Naive thymus-derived CD4-positive, alpha-beta T cell (primary cell): ENCODE results near the gene WDR77. TPM values are rescaled to one million over a fixed set of nuclear protein-coding genes. Genes with fewer than 3 reads are reported as not detected.

Source experiments
- ATAC-seq: fragments of 150-1000 bp; cut with Tn5 transposase; 2 replicates; pipeline ENCODE4 v1.10.0; 2021; ENCODE audit warnings: mild to moderate bottlenecking, moderate library complexity
- CTCF ChIA-PET: fragments of 350-600 bp; sonication (Branson Sonifier 250); formaldehyde crosslinking; loops from one replicate; lab custom pipeline; 2021; ENCODE audit warnings: antibody characterized with exemption; lab: Charles Lee
- POLR2A ChIA-PET: fragments of 350-600 bp; sonication (Branson Sonifier 250); formaldehyde crosslinking; loops from one replicate; lab custom pipeline; 2021; ENCODE audit warnings: antibody characterized with exemption, inconsistent platforms; lab: Charles Lee
- DNase-seq, 9 donors: peaks; one replicate each; pipeline versions ENCODE4 v3.0.0 to v3.0.0-alpha.2; 2020 to 2022; ENCODE audit warnings: mixed read lengths in 1 of 9
- H3K27ac ChIP-seq: one replicate; pipeline ENCODE4 v1.7.0; 2013; ENCODE audit warnings: mild to moderate bottlenecking, low read depth, low read length, moderate library complexity
- H3K27me3 ChIP-seq, 2 donors: one replicate each; pipeline ENCODE4 v1.7.0; 2013; ENCODE audit warnings: low read length in 2 of 2, mild to moderate bottlenecking in 2 of 2, moderate library complexity in 2 of 2; ENCODE audit not compliant: control insufficient read depth in 2 of 2, insufficient read depth in 2 of 2
- H3K36me3 ChIP-seq, 3 experiments: 1 replicate in 2 of 3; 2 replicates in 1 of 3; pipeline ENCODE4 v1.7.0; 2013; ENCODE audit warnings: low read length in 3 of 3, mild to moderate bottlenecking in 3 of 3, moderate library complexity in 1 of 3; ENCODE audit not compliant: insufficient read depth in 3 of 3, control insufficient read depth in 2 of 3
- H3K4me1 ChIP-seq, 2 donors: one replicate each; pipeline ENCODE4 v1.7.0; 2013; ENCODE audit warnings: low read length in 2 of 2, mild to moderate bottlenecking in 2 of 2, moderate library complexity in 1 of 2; ENCODE audit not compliant: control insufficient read depth in 2 of 2, insufficient read depth in 2 of 2
- H3K4me3 ChIP-seq: 2 replicates; pipeline ENCODE4 v1.7.0; 2013; ENCODE audit warnings: mild to moderate bottlenecking, low read length
- H3K9me3 ChIP-seq, 3 experiments: 1 replicate in 2 of 3; 2 replicates in 1 of 3; pipeline ENCODE4 v1.7.0; 2013; ENCODE audit warnings: low read length in 3 of 3; ENCODE audit not compliant: control insufficient read depth in 2 of 3
- H3K27ac Mint-ChIP-seq, 9 donors: one replicate each; pipeline ENCODE4 v1.8.0; 2020 to 2022; ENCODE audit warnings: mixed read lengths in 9 of 9, mild to moderate bottlenecking in 8 of 9, moderate library complexity in 5 of 9, inconsistent platforms in 2 of 9
- H3K27me3 Mint-ChIP-seq, 5 donors: one replicate each; pipeline ENCODE4 v1.8.0; 2021 to 2022; ENCODE audit warnings: mixed read lengths in 5 of 5, mild to moderate bottlenecking in 1 of 5
- H3K36me3 Mint-ChIP-seq, 5 donors: one replicate each; pipeline ENCODE4 v1.8.0; 2020 to 2022; ENCODE audit warnings: mixed read lengths in 5 of 5, mild to moderate bottlenecking in 3 of 5, inconsistent platforms in 1 of 5
- H3K4me1 Mint-ChIP-seq, 7 donors: one replicate each; pipeline ENCODE4 v1.8.0; 2020 to 2022; ENCODE audit warnings: mixed read lengths in 7 of 7, mild to moderate bottlenecking in 3 of 7, inconsistent platforms in 1 of 7
- H3K4me3 Mint-ChIP-seq, 10 donors: one replicate each; pipeline ENCODE4 v1.8.0; 2020 to 2022; ENCODE audit warnings: mild to moderate bottlenecking in 10 of 10, mixed read lengths in 10 of 10, moderate library complexity in 6 of 10, inconsistent platforms in 2 of 10
- H3K9me3 Mint-ChIP-seq, 11 donors: one replicate each; pipeline ENCODE4 v1.8.0; 2020 to 2022; ENCODE audit warnings: mixed read lengths in 11 of 11, mild to moderate bottlenecking in 4 of 11, inconsistent platforms in 1 of 11, moderate library complexity in 1 of 11
- intact Hi-C, 2 donors: fragments of 100-400 bp; cut with micrococcal nuclease; formaldehyde crosslinking; loops; one replicate each; pipeline ENCODE4 v1.15.1; 2023
- polyA plus RNA-seq, 2 donors: library from polyadenylated mRNA; unstranded; fragments of 300-500 nt; fragmentation: Illumina TruSeq; gene quantifications; one replicate each; pipeline ENCODE4 v1.2.3, GENCODE V29; 2021
- total RNA-seq, 6 experiments: library from RNA in 5 of 6; stranded (reverse) in 5 of 6; gene quantifications; 1 replicate in 5 of 6; 2 replicates in 1 of 6; pipeline ENCODE4 v1.2.3 and lab custom pipeline; 2021 to 2026

WDR77 gene
- total and polyA plus RNA-seq, 7 experiments from 2014 or later = 20.7 to 44.7 (median 30.0) TPM

GRCh38 chr1:111470596-111470995 lies 21.5 kb upstream of the WDR77 start:
- ATAC-seq = peak; percentile 8
- peaks cover 7 to 22% (median 11%) of the 10 kb centered on the region in 7 donors for H3K4me1 Mint-ChIP-seq
- H3K4me1 ChIP-seq = peaks cover 41 to 45% of the 10 kb centered on the region in 2 donors

GRCh38 chr1:111469539-111469938 lies 20.5 kb upstream of the WDR77 start:
- ChIA-PET CTCF (no interaction called here), POLR2A (interaction anchor here (0.7 to 2.3 kb wide), 5 partner anchors 9 to 123 kb away, joined by 3 to 13 read pairs (median 3); partner anchors contain the start of genes ATP5PB and WDR77)
- Mint-ChIP-seq H3K4me3 (no peak overlapping the region), H3K9me3 (no peaks in the 10 kb centered on the region), H3K27ac (no peak overlapping the region), H3K4me1 (peaks cover 2 to 25% (median 13%) of the 10 kb centered on the region in 7 donors), H3K36me3 (peaks cover 0 to 23% (median 10%) of the 10 kb centered on the region in 5 donors), H3K27me3 (no peaks in the 10 kb centered on the region)
- no peak for DNase-seq
- ATAC-seq = no peak
- Histone ChIP-seq H3K27ac (peak overlapping the region; percentile 68), H3K36me3 (peaks cover 0 to 13% (median 0%) of the 10 kb centered on the region in 3 experiments), H3K4me3 (no peak overlapping the region), H3K27me3 (no peaks in the 10 kb centered on the region), H3K9me3 (no peaks in the 10 kb centered on the region), H3K4me1 (peaks cover 37 to 40% of the 10 kb centered on the region in 2 donors)
- intact Hi-C loops = no loop called here

More at GRCh38 chr1:111470596-111470995, 21.5 kb upstream of the WDR77 start:
- Histone ChIP-seq H3K27ac (peak overlapping the region; percentile 68), H3K4me3 (peak overlapping the region; percentile 37), H3K36me3 (peaks cover 0 to 13% (median 0%) of the 10 kb centered on the region in 3 experiments), H3K27me3 (no peaks in the 10 kb centered on the region), H3K9me3 (no peaks in the 10 kb centered on the region)
- DNase-seq = no peak
- ChIA-PET POLR2A (interaction anchor here (1.0 to 9.0 kb wide), 3 partner anchors 10 to 281 kb away, joined by 3 to 96 read pairs (median 4); partner anchors contain the start of genes ATP5PB and WDR77), CTCF (interaction anchor here (0.6 to 3.2 kb wide), 3 partner anchors 11 to 440 kb away, joined by 5 to 15 read pairs (median 5); no protein-coding TSS in a partner anchor)
- no peak overlapping the region for H3K4me3 Mint-ChIP-seq
- peaks cover 0 to 20% (median 4%) of the 10 kb centered on the region in 5 donors for H3K36me3 Mint-ChIP-seq
- no peaks in the 10 kb centered on the region for H3K9me3 Mint-ChIP-seq
- intact Hi-C loops = loop anchor here (5.0 to 10.0 kb wide), 3 partner anchors 37 to 1256 kb away; partner anchors contain the start of genes CHI3L2 (in 1 of the 2) and KCNC4 (in 1 of the 2)
- no peaks in the 10 kb centered on the region for H3K27me3 Mint-ChIP-seq
- H3K27ac Mint-ChIP-seq = no peak overlapping the region

- Mint-ChIP-seq H3K4me1 (peaks cover 4 to 32% (median 20%) of the 10 kb centered on the region in 7 donors), H3K27me3 (no peaks in the 10 kb centered on the region), H3K4me3 (no peak overlapping the region), H3K9me3 (no peaks in the 10 kb centered on the region), H3K27ac (no peak overlapping the region), H3K36me3 (peaks cover 0 to 23% (median 17%) of the 10 kb centered on the region in 5 donors)
- Histone ChIP-seq H3K9me3 (no peaks in the 10 kb centered on the region), H3K27me3 (no peaks in the 10 kb centered on the region), H3K27ac (no peak overlapping the region), H3K36me3 (peaks cover 0 to 13% (median 0%) of the 10 kb centered on the region in 3 experiments), H3K4me3 (no peak overlapping the region), H3K4me1 (peaks cover 37 to 40% of the 10 kb centered on the region in 2 donors)
- ChIA-PET CTCF (interaction anchor here (0.6 kb wide), 1 partner anchor 71 kb away, joined by 6 read pairs; no protein-coding TSS in a partner anchor), POLR2A (interaction anchor here (0.7 to 2.3 kb wide), 7 partner anchors 8 to 124 kb away, joined by 3 to 13 read pairs (median 3); partner anchors contain the start of genes ATP5PB and WDR77)
- DNase-seq = no peak
- intact Hi-C loops = no loop called here
- no peak for ATAC-seq
Observed at GRCh38 chr1:111468717-111469100, 19.7 kb upstream of the WDR77 start.

- ChIA-PET CTCF (no interaction called here), POLR2A (interaction anchor here (0.7 to 3.4 kb wide), 7 partner anchors 8 to 124 kb away, joined by 3 to 13 read pairs (median 3); partner anchors contain the start of genes ATP5PB and WDR77)
- Mint-ChIP-seq H3K36me3 (peaks cover 4 to 26% (median 22%) of the 10 kb centered on the region in 5 donors), H3K9me3 (no peaks in the 10 kb centered on the region), H3K27ac (peak overlapping the region in 4 of 9 donors; percentile 20 to 68 (median 33)), H3K4me3 (no peak overlapping the region), H3K27me3 (no peaks in the 10 kb centered on the region), H3K4me1 (peaks cover 3 to 37% (median 22%) of the 10 kb centered on the region in 7 donors)
- Histone ChIP-seq H3K4me3 (no peak overlapping the region), H3K27me3 (no peaks in the 10 kb centered on the region), H3K9me3 (no peaks in the 10 kb centered on the region), H3K4me1 (peaks cover 37 to 40% of the 10 kb centered on the region in 2 donors), H3K36me3 (peaks cover 0 to 13% (median 0%) of the 10 kb centered on the region in 3 experiments), H3K27ac (no peak overlapping the region)
- DNase-seq (no peak), ATAC-seq (no peak)
- intact Hi-C loops = no loop called here
Observed at GRCh38 chr1:111467865-111468716, 19.0 kb upstream of the WDR77 start.

- ChIA-PET CTCF (interaction anchor here (2.3 kb wide), 1 partner anchor 14 kb away, joined by 11 read pairs; no protein-coding TSS in a partner anchor), POLR2A (interaction anchor here (0.6 to 3.4 kb wide), 4 partner anchors 10 to 42 kb away, joined by 3 to 12 read pairs (median 3); partner anchors contain the start of genes ADORA3, ATP5PB, TMIGD3 and WDR77)
- DNase-seq (no peak), ATAC-seq (no peak)
- no peak overlapping the region for H3K27ac Mint-ChIP-seq
- intact Hi-C loops = no loop called here
- peaks cover 3 to 32% (median 25%) of the 10 kb centered on the region in 7 donors for H3K4me1 Mint-ChIP-seq
- peaks cover 5 to 35% (median 31%) of the 10 kb centered on the region in 5 donors for H3K36me3 Mint-ChIP-seq
- no peaks in the 10 kb centered on the region for H3K27me3 ChIP-seq
- H3K9me3 ChIP-seq = no peaks in the 10 kb centered on the region
- no peak overlapping the region for H3K4me3 Mint-ChIP-seq
- no peaks in the 10 kb centered on the region for H3K27me3 Mint-ChIP-seq
- H3K4me3 ChIP-seq = no peak overlapping the region
- no peaks in the 10 kb centered on the region for H3K9me3 Mint-ChIP-seq
- H3K36me3 ChIP-seq = peaks cover 5 to 28% (median 13%) of the 10 kb centered on the region in 3 experiments
- peaks cover 25 to 27% of the 10 kb centered on the region in 2 donors for H3K4me1 ChIP-seq
- no peak overlapping the region for H3K27ac ChIP-seq
Observed at GRCh38 chr1:111466480-111466879, 17.4 kb upstream of the WDR77 start.

GRCh38 chr1:111465754-111466153 lies 16.7 kb upstream of the WDR77 start:
- CTCF ChIA-PET = interaction anchor here (1.2 to 2.3 kb wide), 3 partner anchors 11 to 42 kb away, joined by 4 to 11 read pairs (median 4); no protein-coding TSS in a partner anchor
- Mint-ChIP-seq H3K27ac (peak overlapping the region in 1 of 9 donors; percentile 7), H3K27me3 (no peaks in the 10 kb centered on the region), H3K36me3 (peaks cover 7 to 42% (median 31%) of the 10 kb centered on the region in 5 donors), H3K4me1 (peaks cover 3 to 32% (median 25%) of the 10 kb centered on the region in 7 donors), H3K4me3 (no peak overlapping the region), H3K9me3 (no peaks in the 10 kb centered on the region)
- H3K4me1 ChIP-seq = peaks cover 20 to 23% of the 10 kb centered on the region in 2 donors
- H3K4me3 ChIP-seq = no peak overlapping the region
- H3K36me3 ChIP-seq = peaks cover 7 to 34% (median 14%) of the 10 kb centered on the region in 3 experiments
- H3K27me3 ChIP-seq = no peaks in the 10 kb centered on the region
- POLR2A ChIA-PET = interaction anchor here (0.6 to 3.4 kb wide), 6 partner anchors 11 to 42 kb away, joined by 3 to 12 read pairs (median 3); partner anchors contain the start of genes ADORA3, ATP5PB, TMIGD3 and WDR77
- no peaks in the 10 kb centered on the region for H3K9me3 ChIP-seq
- ATAC-seq (no peak), DNase-seq (no peak)
- intact Hi-C loops = no loop called here
- H3K27ac ChIP-seq = no peak overlapping the region
